HPDE6-E6E7 (cell line): ENCODE data around the gene SNRNP25.
A peak's percentile ranks its signal among the peaks of the same experiment; 100 is the strongest.

ENCODE experiments used
- DNase-seq: peaks from one replicate; pipeline ENCODE4 v3.0.0; 2011; ENCODE audit warnings: missing footprints; ENCODE audit errors: extremely low spot score

The SNRNP25 gene

GRCh38 chr16:101586-101985, 48.0 kb downstream of the SNRNP25 start:
- DNase-seq = no peak

- DNase-seq = no peak
These were observed 48.6 kb downstream of the SNRNP25 start for GRCh38 chr16:102060-102855.

GRCh38 chr16:104355-104754, 50.7 kb downstream of the SNRNP25 start:
- no peak for DNase-seq

- no peak for DNase-seq
These were observed 51.3 kb downstream of the SNRNP25 start for GRCh38 chr16:104928-105327.

- no peak for DNase-seq
These were observed 51.9 kb downstream of the SNRNP25 start for GRCh38 chr16:105521-105920.

GRCh38 chr16:106623-107324, 53.1 kb downstream of the SNRNP25 start:
- peak; percentile 67 for DNase-seq
